K562 (cell line): ENCODE data around the gene RPL11. TPM values are rescaled to one million over a fixed set of nuclear protein-coding genes. Genes with fewer than 3 reads are reported as not detected.

Experiments used
- ATAC-seq: fragments of 200-7000 bp; cut with Tn5 transposase; 3 replicates; pipeline ENCODE4 v1.9.1; 2020; ENCODE audit warnings: moderate library complexity
- BruUV-seq: library from RNA; stranded (reverse); fragments of 400-500 nt; replicated peaks from 2 replicates; lab custom pipeline; 2021; lab: Mats Ljungman, UMichigan
- CTCF ChIA-PET: fragments of 300-600 bp; formaldehyde crosslinking; extraction: SDS; loops from one replicate; lab custom pipeline; 2021; ENCODE audit warnings: low intra/inter-chr PET ratio; lab: Yijun Ruan, JAX
- POLR2A ChIA-PET: fragments of 300-600, 350-650 bp; sonication (Branson Sonifier 250); formaldehyde crosslinking; extraction: SDS; loops from one replicate; lab custom pipeline; 2021; ENCODE audit warnings: antibody characterized with exemption, inconsistent platforms; lab: Yijun Ruan, JAX
- DNase-seq, 4 experiments: peaks; one replicate each; pipeline versions ENCODE4 v3.0.0 to v3.0.0-alpha.2; 2011 to 2018; ENCODE audit warnings: low spot score in 3 of 4, mixed read lengths in 3 of 4; ENCODE audit errors: extremely low read depth in 1 of 4
- FAIRE-seq: peaks from 2 replicates; lab custom pipeline; 2011; peaks lifted over from hg19 to GRCh38; lab: Jason Lieb, UNC
- H2AFZ ChIP-seq: 2 replicates; pipeline ENCODE4 v1.6.0; 2011; ENCODE audit warnings: low read depth, low read length, control low read depth, inconsistent platforms
- H3K27ac ChIP-seq: fragments of 200-600 bp; 3 replicates; pipeline ENCODE4 v1.8.0; 2011; ENCODE audit warnings: low read depth, mild to moderate bottlenecking, control low read depth, inconsistent platforms, low read length, moderate library complexity, mixed read lengths; ENCODE audit errors: extremely low read depth
- H3K27me3 ChIP-seq, 2 experiments: fragments of 300-600 bp in 1 of 2; 2 replicates in 1 of 2; 3 replicates in 1 of 2; pipeline versions ENCODE4 v1.6.0 to v1.8.0; 2011; ENCODE audit warnings: inconsistent platforms in 2 of 2, low read length in 2 of 2, mild to moderate bottlenecking in 1 of 2, mixed read lengths in 1 of 2, moderate library complexity in 1 of 2; ENCODE audit not compliant: control insufficient read depth in 2 of 2, insufficient read depth in 2 of 2
- H3K36me3 ChIP-seq: fragments of 300-600 bp; 3 replicates; pipeline ENCODE4 v1.8.0; 2011; ENCODE audit warnings: mild to moderate bottlenecking, low read length, inconsistent platforms; ENCODE audit not compliant: control insufficient read depth, insufficient read depth
- H3K4me1 ChIP-seq, 2 experiments: fragments of 200-600 bp in 1 of 2; replicated peaks in 1 of 2; 2 replicates in 1 of 2; 3 replicates in 1 of 2; pipeline versions ENCODE4 v1.5.1 to v1.8.0; 2011; ENCODE audit warnings: inconsistent platforms in 2 of 2, low read length in 2 of 2, mild to moderate bottlenecking in 1 of 2, mixed read lengths in 1 of 2, moderate library complexity in 1 of 2; ENCODE audit not compliant: control insufficient read depth in 2 of 2, insufficient read depth in 2 of 2
- H3K4me2 ChIP-seq: 2 replicates; pipeline ENCODE4 v1.6.1; 2011; ENCODE audit warnings: low read length, control low read depth, inconsistent platforms, mixed read lengths; ENCODE audit not compliant: insufficient read depth
- H3K4me3 ChIP-seq: fragments of 200-600 bp; sonication (generic), shearing (Covaris generic); 2 replicates; pipeline ENCODE4 v1.5.1; 2016; ENCODE audit warnings: control low read depth, inconsistent platforms
- H3K79me2 ChIP-seq: fragments of 200-600 bp; 3 replicates; pipeline ENCODE4 v1.8.0; 2011; ENCODE audit warnings: low read length, inconsistent platforms; ENCODE audit not compliant: control insufficient read depth, insufficient read depth
- H3K9ac ChIP-seq, 2 experiments: 2 replicates each; pipeline versions ENCODE4 v1.6.0 to v1.6.1; 2011; ENCODE audit warnings: low read depth in 2 of 2, low read length in 2 of 2, control low read depth in 1 of 2, inconsistent platforms in 1 of 2, mild to moderate bottlenecking in 1 of 2, mixed read lengths in 1 of 2; ENCODE audit not compliant: insufficient read depth in 1 of 2
- H3K9me1 ChIP-seq: one replicate; pipeline ENCODE4 v1.6.0; 2011; ENCODE audit warnings: inconsistent platforms, mild to moderate bottlenecking, low read length, moderate library complexity; ENCODE audit not compliant: control insufficient read depth, insufficient read depth
- H3K9me3 ChIP-seq: replicated peaks from 2 replicates; pipeline ENCODE4 v1.5.1; 2011; ENCODE audit warnings: low read depth, low read length, inconsistent platforms; ENCODE audit not compliant: control insufficient read depth, insufficient read depth
- H4K20me1 ChIP-seq: replicated peaks from 2 replicates; pipeline ENCODE4 v1.6.1; 2011; ENCODE audit warnings: low read length, inconsistent platforms, mixed read lengths; ENCODE audit not compliant: control insufficient read depth, insufficient read depth
- FOSL1 ChIP-seq: fragments of 200-800 bp; sonication (Bioruptor generic); conservative IDR thresholded peaks from 2 replicates; pipeline ENCODE4 v1.6.1; 2016; ENCODE audit warnings: missing genetic modification characterization, missing compliant biosample characterization
- L3MBTL2 ChIP-seq: fragments of 450-650 bp; IDR thresholded peaks from 2 replicates; pipeline ENCODE4 v1.6.1; 2016; ENCODE audit warnings: mild to moderate bottlenecking, moderate library complexity
- MEF2D ChIP-seq: conservative IDR thresholded peaks from 2 replicates; pipeline ENCODE4 v1.6.1; 2016; ENCODE audit warnings: low read depth, missing genetic modification characterization, missing compliant biosample characterization
- MGA ChIP-seq: fragments of 450-650 bp; IDR thresholded peaks from 2 replicates; pipeline ENCODE4 v1.6.1; 2016; ENCODE audit warnings: mild to moderate bottlenecking, moderate library complexity
- RBM14 ChIP-seq: fragments of 200-400 bp; formaldehyde crosslinking; IDR thresholded peaks from 2 replicates; pipeline ENCODE4 v1.6.1; 2018; ENCODE audit warnings: low read depth, mild to moderate bottlenecking, low read length, moderate library complexity, borderline replicate concordance; ENCODE audit not compliant: insufficient read depth
- ZBTB17 ChIP-seq: fragments of 450-650 bp; formaldehyde crosslinking; IDR thresholded peaks from 2 replicates; pipeline ENCODE4 v1.4.0; 2020; ENCODE audit warnings: mild to moderate bottlenecking
- ZNF224 ChIP-seq: sonication (generic); formaldehyde crosslinking; IDR thresholded peaks from 2 replicates; pipeline ENCODE4 v1.8.0; 2022; ENCODE audit warnings: mild to moderate bottlenecking, missing genetic modification reagents
- WGBS: fragments of 100-300 bp; shearing (Covaris generic); methylation state at CpG from one replicate; pipeline ENCODE4 v1.1.6; 2016; ENCODE audit warnings: low coverage, mixed read lengths; ENCODE audit not compliant: insufficient coverage; ENCODE audit errors: missing lambda C conversion rate; 5-methylcytosine and 5-hydroxymethylcytosine counted together
- in situ Hi-C: fragments of 300-500 bp; cut with MboI; formaldehyde crosslinking; loops from 4 replicates; pipeline ENCODE4 v1.15.0; 2018; ENCODE audit warnings: inconsistent platforms, mixed read lengths
- intact Hi-C: fragments of 100-400 bp; cut with micrococcal nuclease; formaldehyde crosslinking; loops from 2 replicates; pipeline ENCODE4 v1.14.2; 2022
- polyA plus RNA-seq, 8 experiments: library from polyadenylated mRNA; depleted of rRNA in 4 of 8; stranded (reverse) in 5 of 8; unstranded in 3 of 8; fragments of >200 nt; fragmentation: Nextera tagmentation in 2 of 8; fragmentation: Illumina TruSeq in 1 of 8; extraction: Ambion mirVana in 2 of 8; extraction: Trizol in 1 of 8; gene quantifications; 2 replicates each; pipeline versions ENCODE4 v1.2.1 to v1.2.3, GENCODE V29; 2011 to 2014; ENCODE audit warnings: inconsistent platforms in 1 of 8, missing spikeins in 1 of 8
- total RNA-seq, 7 experiments: library from RNA; depleted of rRNA in 6 of 7; stranded (reverse); fragments of >200 nt in 6 of 7; fragmentation: Illumina TruSeq in 2 of 7; extraction: Trizol in 2 of 7; gene quantifications; 2 replicates each; pipeline versions ENCODE4 v1.2.1 to v1.2.3, GENCODE V29; 2011 to 2021; ENCODE audit warnings: low replicate concordance in 1 of 7
- TF ChIP-seq, protein P1 (sequence below): sonication (generic); formaldehyde crosslinking; IDR thresholded peaks from 2 replicates; pipeline ENCODE4 v1.8.1; 2023; ENCODE audit warnings: mild to moderate bottlenecking, missing genetic modification reagents

RPL11 gene
- total and polyA plus RNA-seq, 9 of the 15 experiments (the other 6 are each of a cell fraction or from before 2014, with no cell fraction given), result 1,781 to 4,526 (median 3,111) TPM

DNA sequence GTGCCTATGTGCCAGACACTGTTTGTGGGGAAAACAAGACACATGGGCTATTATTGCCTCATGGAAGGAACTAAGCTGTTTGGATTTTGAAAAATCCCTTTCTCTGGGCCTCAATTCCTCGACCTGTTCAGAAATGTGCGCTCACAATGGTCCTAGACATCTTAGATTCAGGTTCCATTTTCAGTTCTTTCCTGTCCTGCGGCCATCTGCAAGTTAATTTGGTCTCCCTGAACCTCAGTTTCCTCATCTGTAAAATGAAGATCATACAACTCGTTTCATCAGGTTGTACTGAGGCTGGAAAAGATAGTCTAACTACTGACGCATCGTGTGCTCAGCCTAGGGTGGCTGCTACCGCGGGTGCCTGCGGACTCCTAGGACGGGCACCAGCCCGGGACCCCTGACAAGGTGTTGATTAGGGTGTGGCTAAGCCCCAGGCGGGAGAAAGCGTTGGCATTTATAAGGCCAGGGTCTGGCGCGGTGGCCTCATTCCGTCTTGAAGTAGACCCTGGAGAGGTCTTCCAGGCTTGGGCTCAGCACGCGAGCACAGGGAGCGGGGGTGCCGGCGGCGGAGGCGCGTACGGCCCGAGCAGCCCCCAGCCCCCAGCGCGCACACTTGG is 51.2 kb downstream of the RPL11 start:
- ChIA-PET POLR2A (interaction anchor here (0.7 to 2.0 kb wide), 7 partner anchors 9 to 63 kb away, joined by 3 to 18 read pairs (median 5); partner anchors contain the start of gene RPL11), CTCF (no interaction called here)
- H4K20me1 ChIP-seq, result peaks cover 20% of the 10 kb centered on the region
- 5% methylated on average over 28 of the region's 28 CpGs for WGBS
- H3K9me1 ChIP-seq, result no peaks in the 10 kb centered on the region
- peak overlapping the region; percentile 86 for H3K4me2 ChIP-seq
- FAIRE-seq (no peak), DNase-seq (no peak), ATAC-seq (peak; percentile 61)
- H3K36me3 ChIP-seq, result peaks cover 27% of the 10 kb centered on the region
- no peaks in the 10 kb centered on the region for H3K27me3 ChIP-seq
- H3K4me3 ChIP-seq, result peak overlapping the region; percentile 96
- H3K27ac ChIP-seq, result peak overlapping the region; percentile 87
- H3K4me1 ChIP-seq, result peaks cover 23 to 32% of the 10 kb centered on the region in 2 experiments
- peak overlapping the region; percentile 98 for H2AFZ ChIP-seq
- in situ Hi-C loops (no loop called here), intact Hi-C loops (loop anchor here (5.0 kb wide), 1 partner anchor 185 kb away; the partner anchor contains the start of gene ID3)
- H3K9me3 ChIP-seq, result no peaks in the 10 kb centered on the region
- H3K79me2 ChIP-seq, result peaks cover 60% of the 10 kb centered on the region
- TSS peak; percentile 97 for BruUV-seq
- peak overlapping the region; percentile 82 to 97 for H3K9ac ChIP-seq
- TF ChIP-seq RBM14 (no peak), MEF2D (tag) (0 out of 2 replicates have a peak, but pooled peaks have one; percentile 20), ZNF224 (CRISPR knock-in tag) (no peak), ZBTB17 (0 out of 2 replicates have a peak, but pooled peaks have one; percentile 5), L3MBTL2 (peak; percentile 42; the same call in 1 of the 2 replicates), MGA (peak; percentile 52), FOSL1 (tag) (peak; percentile 50; the same call in 1 of the 2 replicates)
- TF ChIP-seq, protein P1, sequence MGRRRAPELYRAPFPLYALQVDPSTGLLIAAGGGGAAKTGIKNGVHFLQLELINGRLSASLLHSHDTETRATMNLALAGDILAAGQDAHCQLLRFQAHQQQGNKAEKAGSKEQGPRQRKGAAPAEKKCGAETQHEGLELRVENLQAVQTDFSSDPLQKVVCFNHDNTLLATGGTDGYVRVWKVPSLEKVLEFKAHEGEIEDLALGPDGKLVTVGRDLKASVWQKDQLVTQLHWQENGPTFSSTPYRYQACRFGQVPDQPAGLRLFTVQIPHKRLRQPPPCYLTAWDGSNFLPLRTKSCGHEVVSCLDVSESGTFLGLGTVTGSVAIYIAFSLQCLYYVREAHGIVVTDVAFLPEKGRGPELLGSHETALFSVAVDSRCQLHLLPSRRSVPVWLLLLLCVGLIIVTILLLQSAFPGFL, result 0 out of 2 replicates have a peak, but pooled peaks have one; percentile 21
